ENCODE results near the gene TMEM218.
A peak's percentile ranks its signal among the peaks of the same experiment; 100 is the strongest.

TMEM218 gene

DNA sequence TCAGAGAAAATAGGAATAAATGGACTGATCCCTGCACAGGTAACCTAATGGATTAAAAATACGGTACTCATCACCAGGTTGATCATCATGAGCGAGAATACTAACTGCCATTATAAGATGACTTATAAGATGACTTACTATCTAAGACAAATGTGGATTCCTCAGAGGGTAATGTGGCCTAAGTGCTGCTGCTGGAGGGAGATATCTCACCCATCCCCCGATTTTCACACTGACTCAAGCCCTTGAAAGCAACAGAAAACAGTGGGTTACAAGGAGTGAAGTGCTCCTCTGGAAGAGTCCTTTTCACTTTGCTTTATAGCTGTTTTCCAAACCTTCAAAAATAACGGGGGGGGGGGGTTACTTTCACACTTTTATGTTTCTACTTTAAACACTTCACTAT lies 920 bp downstream of the TMEM218 start:
- TF ChIP-seq, protein P1, sequence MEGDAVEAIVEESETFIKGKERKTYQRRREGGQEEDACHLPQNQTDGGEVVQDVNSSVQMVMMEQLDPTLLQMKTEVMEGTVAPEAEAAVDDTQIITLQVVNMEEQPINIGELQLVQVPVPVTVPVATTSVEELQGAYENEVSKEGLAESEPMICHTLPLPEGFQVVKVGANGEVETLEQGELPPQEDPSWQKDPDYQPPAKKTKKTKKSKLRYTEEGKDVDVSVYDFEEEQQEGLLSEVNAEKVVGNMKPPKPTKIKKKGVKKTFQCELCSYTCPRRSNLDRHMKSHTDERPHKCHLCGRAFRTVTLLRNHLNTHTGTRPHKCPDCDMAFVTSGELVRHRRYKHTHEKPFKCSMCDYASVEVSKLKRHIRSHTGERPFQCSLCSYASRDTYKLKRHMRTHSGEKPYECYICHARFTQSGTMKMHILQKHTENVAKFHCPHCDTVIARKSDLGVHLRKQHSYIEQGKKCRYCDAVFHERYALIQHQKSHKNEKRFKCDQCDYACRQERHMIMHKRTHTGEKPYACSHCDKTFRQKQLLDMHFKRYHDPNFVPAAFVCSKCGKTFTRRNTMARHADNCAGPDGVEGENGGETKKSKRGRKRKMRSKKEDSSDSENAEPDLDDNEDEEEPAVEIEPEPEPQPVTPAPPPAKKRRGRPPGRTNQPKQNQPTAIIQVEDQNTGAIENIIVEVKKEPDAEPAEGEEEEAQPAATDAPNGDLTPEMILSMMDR (IDR thresholded peaks at IDR 0.05; ENCODE audit: poor library complexity, severe bottlenecking) = no peak
- no peaks in the 10 kb centered on the region for H3K27me3 ChIP-seq (ENCODE audit: insufficient read depth, poor library complexity, severe bottlenecking)
- no peak for DNase-seq (ENCODE audit: low spot score)
- H3K4me1 ChIP-seq (ENCODE audit: insufficient read depth, poor library complexity, severe bottlenecking) = peaks cover 10% of the 10 kb centered on the region
- no peak for ATAC-seq (ENCODE audit: low read depth)
- peaks cover 12% of the 10 kb centered on the region for H3K36me3 ChIP-seq (ENCODE audit: low read depth)
- peak overlapping the region; percentile 48 for H3K4me3 ChIP-seq (ENCODE audit: severe bottlenecking)
- H3K9me3 ChIP-seq (ENCODE audit: severe bottlenecking) = no peaks in the 10 kb centered on the region
- H3K27ac ChIP-seq (ENCODE audit: poor library complexity, severe bottlenecking) = peak overlapping the region; percentile 55

DNA sequence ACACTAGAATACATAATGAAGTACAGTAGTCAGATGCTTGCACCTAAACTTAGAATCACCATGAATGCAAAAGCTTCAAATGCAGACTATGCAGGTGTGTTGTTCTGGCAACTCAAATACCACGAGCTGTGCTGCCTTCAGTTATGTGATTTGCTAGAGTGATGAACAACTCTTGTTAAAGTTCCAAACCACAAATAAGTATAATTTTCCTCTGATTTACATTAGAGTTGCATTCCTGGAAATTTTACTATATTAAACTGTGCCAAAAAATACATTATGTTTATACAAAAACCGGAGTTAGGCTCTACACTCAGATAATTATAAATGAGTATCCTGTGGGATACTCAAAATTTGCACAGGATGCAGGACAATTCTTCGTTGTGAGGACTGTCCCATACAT lies 3.0 kb downstream of the TMEM218 start:
- H3K4me1 ChIP-seq (ENCODE audit: insufficient read depth, poor library complexity, severe bottlenecking) = peaks cover 10% of the 10 kb centered on the region
- DNase-seq (ENCODE audit: low spot score) (no peak), ATAC-seq (ENCODE audit: low read depth) (no peak)
- no peaks in the 10 kb centered on the region for H3K9me3 ChIP-seq (ENCODE audit: severe bottlenecking)
- H3K36me3 ChIP-seq (ENCODE audit: low read depth) = peaks cover 12% of the 10 kb centered on the region
- no peaks in the 10 kb centered on the region for H3K27me3 ChIP-seq (ENCODE audit: insufficient read depth, poor library complexity, severe bottlenecking)
- no peak overlapping the region for H3K4me3 ChIP-seq (ENCODE audit: severe bottlenecking)
- no peak overlapping the region for H3K27ac ChIP-seq (ENCODE audit: poor library complexity, severe bottlenecking)
- TF ChIP-seq, protein P1 (IDR thresholded peaks at IDR 0.05; ENCODE audit: poor library complexity, severe bottlenecking) = no peak

DNA sequence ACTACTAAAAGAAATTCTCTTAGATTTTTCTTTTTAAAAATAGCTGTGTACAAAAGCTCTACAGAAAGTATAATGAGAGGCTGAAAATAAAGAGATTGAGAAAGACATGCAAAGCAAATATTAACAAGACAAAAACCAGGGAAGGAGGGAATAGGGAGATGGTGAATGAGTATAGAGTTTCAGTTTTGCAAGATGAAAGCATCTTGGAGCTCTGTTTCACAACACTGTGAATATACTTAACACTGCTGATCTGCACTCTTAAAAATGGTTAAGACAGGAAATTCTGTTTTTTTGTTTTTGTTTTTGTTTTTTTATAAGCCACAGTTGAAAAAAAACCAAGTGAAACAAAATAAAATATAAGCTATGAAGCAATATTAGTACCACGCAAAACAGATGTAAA lies 5.5 kb downstream of the TMEM218 start:
- Histone ChIP-seq H3K27me3 (ENCODE audit: insufficient read depth, poor library complexity, severe bottlenecking) (no peaks in the 10 kb centered on the region), H3K27ac (ENCODE audit: poor library complexity, severe bottlenecking) (no peak overlapping the region), H3K36me3 (ENCODE audit: low read depth) (peaks cover 12% of the 10 kb centered on the region), H3K9me3 (ENCODE audit: severe bottlenecking) (no peaks in the 10 kb centered on the region), H3K4me3 (ENCODE audit: severe bottlenecking) (no peak overlapping the region), H3K4me1 (ENCODE audit: insufficient read depth, poor library complexity, severe bottlenecking) (peaks cover 7% of the 10 kb centered on the region)
- ATAC-seq (ENCODE audit: low read depth) (no peak), DNase-seq (ENCODE audit: low spot score) (no peak)
- TF ChIP-seq, protein P1 (IDR thresholded peaks at IDR 0.05; ENCODE audit: poor library complexity, severe bottlenecking) = no peak

DNA sequence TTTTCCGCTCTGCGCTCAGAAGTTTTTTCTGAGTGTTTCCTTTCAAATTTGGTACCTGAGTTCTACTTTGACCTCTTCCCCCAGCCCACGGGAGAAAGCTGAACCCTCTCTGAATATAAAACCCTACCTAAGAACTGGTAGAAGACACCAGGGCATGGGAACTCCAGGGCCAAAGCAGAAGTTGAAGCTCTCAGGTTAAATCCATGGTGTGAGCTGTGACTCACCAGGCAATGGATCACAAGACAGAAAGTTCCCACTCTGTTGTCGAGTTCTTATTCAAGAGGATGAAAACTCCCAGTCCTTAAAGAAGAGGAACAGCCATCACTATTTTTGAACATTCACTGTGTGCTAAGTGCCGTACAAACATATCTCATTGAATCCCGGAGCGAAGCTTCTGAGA lies 8.9 kb downstream of the TMEM218 start:
- Histone ChIP-seq H3K27me3 (ENCODE audit: insufficient read depth, poor library complexity, severe bottlenecking) (no peaks in the 10 kb centered on the region), H3K27ac (ENCODE audit: poor library complexity, severe bottlenecking) (no peak overlapping the region), H3K9me3 (ENCODE audit: severe bottlenecking) (no peaks in the 10 kb centered on the region), H3K36me3 (ENCODE audit: low read depth) (peaks cover 10% of the 10 kb centered on the region), H3K4me1 (ENCODE audit: insufficient read depth, poor library complexity, severe bottlenecking) (no peaks in the 10 kb centered on the region), H3K4me3 (ENCODE audit: severe bottlenecking) (no peak overlapping the region)
- no peak for ATAC-seq (ENCODE audit: low read depth)
- DNase-seq (ENCODE audit: low spot score) = no peak
- TF ChIP-seq, protein P1 (IDR thresholded peaks at IDR 0.05; ENCODE audit: poor library complexity, severe bottlenecking) = no peak

DNA sequence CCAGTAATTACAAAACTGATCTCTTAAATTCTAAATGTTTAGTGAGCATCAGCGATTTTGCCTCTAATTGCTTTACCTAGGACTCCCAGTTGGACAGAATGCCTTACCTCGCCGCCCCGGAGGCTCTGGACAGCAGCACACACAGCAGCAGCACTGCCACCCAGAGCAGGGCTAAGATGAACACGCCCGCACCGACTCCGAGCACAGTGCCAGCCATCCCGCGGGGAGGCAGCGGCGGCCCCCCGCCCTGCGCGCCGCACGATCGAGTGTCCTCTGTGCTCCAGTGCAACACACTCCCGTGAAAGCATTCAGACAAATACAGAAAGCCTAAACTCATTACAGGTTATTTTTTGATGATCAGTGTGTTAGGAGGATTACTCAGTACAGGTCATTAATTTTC lies 9.4 kb downstream of the TMEM218 start:
- no peak for DNase-seq (ENCODE audit: low spot score)
- TF ChIP-seq, protein P1 (IDR thresholded peaks at IDR 0.05; ENCODE audit: poor library complexity, severe bottlenecking) = no peak
- peaks cover 14% of the 10 kb centered on the region for H3K36me3 ChIP-seq (ENCODE audit: low read depth)
- ATAC-seq (ENCODE audit: low read depth) = no peak
- H3K27me3 ChIP-seq (ENCODE audit: insufficient read depth, poor library complexity, severe bottlenecking) = no peaks in the 10 kb centered on the region
- no peaks in the 10 kb centered on the region for H3K9me3 ChIP-seq (ENCODE audit: severe bottlenecking)
- no peak overlapping the region for H3K27ac ChIP-seq (ENCODE audit: poor library complexity, severe bottlenecking)
- no peaks in the 10 kb centered on the region for H3K4me1 ChIP-seq (ENCODE audit: insufficient read depth, poor library complexity, severe bottlenecking)
- no peak overlapping the region for H3K4me3 ChIP-seq (ENCODE audit: severe bottlenecking)

Measured in RWPE2 (cell line).